Thyroid gland (tissue), 4 donors: ENCODE data around the gene LYRM4. TPM values are rescaled to one million over a fixed set of nuclear protein-coding genes. Genes with fewer than 3 reads are reported as not detected.

Experiments
- DNase-seq, 2 donors: peaks; one replicate each; pipeline ENCODE4 v3.0.0-alpha.2; 2019
- H3K27ac ChIP-seq, 3 donors: fragments of 200-600 bp; sonication (generic); 1 replicate in 2 of 3; 2 replicates in 1 of 3; pipeline ENCODE4 v1.5.1; 2016 to 2019; ENCODE audit warnings: mild to moderate bottlenecking in 1 of 3, moderate library complexity in 1 of 3
- H3K27me3 ChIP-seq: fragments of 200-600 bp; sonication (generic); one replicate; pipeline ENCODE4 v1.5.1; 2019
- H3K36me3 ChIP-seq, 2 donors: fragments of 200-600 bp; sonication (generic); one replicate each; pipeline ENCODE4 v1.5.1; 2016 to 2019
- H3K4me1 ChIP-seq, 2 donors: fragments of 200-600 bp; sonication (generic); one replicate each; pipeline ENCODE4 v1.5.1; 2017 to 2019
- H3K4me3 ChIP-seq, 3 donors: fragments of 200-600 bp; sonication (generic); replicated peaks in 1 of 3; 1 replicate in 2 of 3; 2 replicates in 1 of 3; pipeline ENCODE4 v1.5.1; 2016; ENCODE audit warnings: mild to moderate bottlenecking in 1 of 3
- H3K9me3 ChIP-seq: fragments of 200-600 bp; sonication (generic); one replicate; pipeline ENCODE4 v1.5.1; 2017
- POLR2A ChIP-seq, 2 donors: fragments of 450-650 bp; IDR thresholded peaks; one replicate each; pipeline ENCODE4 v1.6.1; 2017; ENCODE audit warnings: antibody characterized with exemption in 2 of 2, mild to moderate bottlenecking in 2 of 2, moderate library complexity in 1 of 2
- WGBS, 2 donors: methylation state at CpG; one replicate each; pipeline ENCODE4 v1.1.5; 2017; 5-methylcytosine and 5-hydroxymethylcytosine counted together
- intact Hi-C: fragments of 100-400 bp; cut with DNase I; formaldehyde crosslinking; loops from one replicate; pipeline ENCODE4 v1.15.1; 2023
- total RNA-seq, 4 donors: library from RNA; depleted of rRNA; stranded (reverse); fragments of >200 nt; gene quantifications; one replicate each; pipeline ENCODE4 v1.2.3, GENCODE V29; 2016
- TF ChIP-seq, protein P1 (sequence below), 6 experiments: fragments of 200-600 bp in 3 of 6; fragments of 450-650 bp in 3 of 6; sonication (generic) in 3 of 6; IDR thresholded peaks; one replicate each; pipeline ENCODE4 v1.5.1; 2016 to 2019; ENCODE audit warnings: antibody characterized with exemption in 6 of 6, mild to moderate bottlenecking in 2 of 6, inconsistent platforms in 1 of 6, moderate library complexity in 1 of 6

Gene LYRM4
- total RNA-seq, 4 donors from 2014 or later, result 26.7 to 32.2 (median 29.5) TPM

DNA sequence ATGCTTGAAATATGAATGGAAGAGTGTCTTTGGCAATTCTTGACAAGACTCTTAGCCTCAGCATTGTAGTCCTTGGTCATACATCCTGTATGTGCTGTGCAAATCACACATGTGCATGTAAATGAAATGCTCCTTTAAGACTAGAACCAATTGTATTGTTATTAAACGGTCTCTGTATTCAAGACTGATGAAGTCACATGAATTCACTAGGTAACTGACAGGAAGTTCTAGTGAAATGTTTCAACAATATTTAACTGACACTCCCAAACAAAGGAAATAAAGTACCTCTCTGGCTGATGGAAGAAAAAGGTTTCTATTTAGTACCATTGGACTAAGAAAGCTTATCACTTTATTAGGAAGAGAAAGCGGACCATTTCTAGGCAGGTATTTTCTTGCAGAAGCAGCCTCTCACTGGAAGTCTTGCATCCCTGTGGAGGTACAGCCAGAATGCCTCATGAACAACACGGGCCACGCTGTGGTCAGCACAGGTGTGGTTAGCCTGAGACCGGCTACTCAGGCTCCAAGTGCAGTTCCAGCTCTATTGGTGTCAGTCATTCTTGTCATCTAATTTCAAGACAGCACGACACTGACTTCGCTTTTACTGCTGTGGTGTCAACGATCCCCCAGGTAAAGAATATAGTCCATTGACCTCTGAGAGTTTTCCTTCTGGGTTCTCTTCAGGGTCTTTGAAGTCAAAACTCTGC, 158.3 kb downstream of the LYRM4 start:
- Histone ChIP-seq H3K4me3 (no peak overlapping the region), H3K36me3 (no peaks in the 10 kb centered on the region), H3K9me3 (no peaks in the 10 kb centered on the region), H3K27ac (no peak overlapping the region), H3K4me1 (no peaks in the 10 kb centered on the region), H3K27me3 (no peaks in the 10 kb centered on the region)
- intact Hi-C loops, result no loop called here
- no peak for DNase-seq
- TF ChIP-seq, protein P1, sequence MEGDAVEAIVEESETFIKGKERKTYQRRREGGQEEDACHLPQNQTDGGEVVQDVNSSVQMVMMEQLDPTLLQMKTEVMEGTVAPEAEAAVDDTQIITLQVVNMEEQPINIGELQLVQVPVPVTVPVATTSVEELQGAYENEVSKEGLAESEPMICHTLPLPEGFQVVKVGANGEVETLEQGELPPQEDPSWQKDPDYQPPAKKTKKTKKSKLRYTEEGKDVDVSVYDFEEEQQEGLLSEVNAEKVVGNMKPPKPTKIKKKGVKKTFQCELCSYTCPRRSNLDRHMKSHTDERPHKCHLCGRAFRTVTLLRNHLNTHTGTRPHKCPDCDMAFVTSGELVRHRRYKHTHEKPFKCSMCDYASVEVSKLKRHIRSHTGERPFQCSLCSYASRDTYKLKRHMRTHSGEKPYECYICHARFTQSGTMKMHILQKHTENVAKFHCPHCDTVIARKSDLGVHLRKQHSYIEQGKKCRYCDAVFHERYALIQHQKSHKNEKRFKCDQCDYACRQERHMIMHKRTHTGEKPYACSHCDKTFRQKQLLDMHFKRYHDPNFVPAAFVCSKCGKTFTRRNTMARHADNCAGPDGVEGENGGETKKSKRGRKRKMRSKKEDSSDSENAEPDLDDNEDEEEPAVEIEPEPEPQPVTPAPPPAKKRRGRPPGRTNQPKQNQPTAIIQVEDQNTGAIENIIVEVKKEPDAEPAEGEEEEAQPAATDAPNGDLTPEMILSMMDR (IDR thresholded peaks at IDR 0.05), result no peak
- TF ChIP-seq POLR2A (IDR thresholded peaks at IDR 0.05), result no peak
- WGBS, 2 donors, result 87 to 89% methylated on average over 8 of the region's 8 CpGs

DNA sequence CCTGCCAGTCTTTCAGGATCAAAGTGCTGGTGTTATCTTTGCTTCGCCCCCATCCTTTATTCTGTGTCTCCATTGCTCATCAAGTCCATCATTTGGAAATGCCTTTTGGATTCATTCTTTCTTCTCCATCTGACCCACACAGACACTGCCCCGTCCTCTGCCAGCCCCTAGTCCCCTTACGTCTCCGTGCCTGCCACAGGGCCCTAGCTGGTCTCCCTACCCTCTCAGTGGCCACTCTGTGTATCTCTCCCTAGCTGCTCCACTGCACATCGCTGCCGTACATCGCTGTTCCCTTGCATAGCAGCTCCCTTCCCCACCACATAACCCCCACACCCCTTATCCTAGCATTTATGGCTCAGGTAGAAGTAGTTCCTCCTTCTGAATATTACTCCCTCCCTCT, 159.9 kb downstream of the LYRM4 start:
- H3K27ac ChIP-seq, result no peak overlapping the region
- H3K4me1 ChIP-seq, result no peaks in the 10 kb centered on the region
- H3K27me3 ChIP-seq, result no peaks in the 10 kb centered on the region
- no peaks in the 10 kb centered on the region for H3K9me3 ChIP-seq
- no peaks in the 10 kb centered on the region for H3K36me3 ChIP-seq
- no peak for TF ChIP-seq POLR2A (IDR thresholded peaks at IDR 0.05)
- TF ChIP-seq, protein P1 (IDR thresholded peaks at IDR 0.05), result no peak
- H3K4me3 ChIP-seq, result no peak overlapping the region
- WGBS, 2 donors, result 94 to 96% methylated on average over 7 of the region's 7 CpGs
- intact Hi-C loops, result no loop called here
- DNase-seq, result no peak

DNA sequence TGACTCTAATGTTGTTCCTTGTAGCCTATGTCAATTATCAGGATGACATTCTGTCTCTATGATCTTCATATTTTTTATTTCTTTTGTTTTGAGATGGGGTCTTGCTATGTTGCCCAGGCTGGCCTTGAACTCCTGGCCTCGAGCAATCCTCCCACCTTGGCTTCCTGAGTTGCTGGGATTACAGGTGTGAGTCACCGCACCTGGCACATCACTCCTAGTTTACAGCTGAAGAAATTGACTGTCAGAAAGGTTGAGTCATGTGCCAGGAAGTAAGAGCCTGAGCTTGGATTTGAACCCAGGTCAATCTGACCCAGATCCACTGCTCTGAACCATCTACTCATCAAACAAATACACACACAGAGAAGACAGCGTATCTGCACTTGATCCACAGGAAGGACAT, 161.2 kb downstream of the LYRM4 start:
- no peak for DNase-seq
- Histone ChIP-seq H3K4me3 (no peak overlapping the region), H3K27ac (no peak overlapping the region), H3K27me3 (no peaks in the 10 kb centered on the region), H3K36me3 (no peaks in the 10 kb centered on the region), H3K9me3 (no peaks in the 10 kb centered on the region), H3K4me1 (no peaks in the 10 kb centered on the region)
- 94 to 98% methylated on average over 3 of the region's 3 CpGs for whole genome bisulfite sequencing, 2 donors
- TF ChIP-seq, protein P1 (IDR thresholded peaks at IDR 0.05), result no peak
- TF ChIP-seq POLR2A (IDR thresholded peaks at IDR 0.05), result no peak
- intact Hi-C loops, result no loop called here

DNA sequence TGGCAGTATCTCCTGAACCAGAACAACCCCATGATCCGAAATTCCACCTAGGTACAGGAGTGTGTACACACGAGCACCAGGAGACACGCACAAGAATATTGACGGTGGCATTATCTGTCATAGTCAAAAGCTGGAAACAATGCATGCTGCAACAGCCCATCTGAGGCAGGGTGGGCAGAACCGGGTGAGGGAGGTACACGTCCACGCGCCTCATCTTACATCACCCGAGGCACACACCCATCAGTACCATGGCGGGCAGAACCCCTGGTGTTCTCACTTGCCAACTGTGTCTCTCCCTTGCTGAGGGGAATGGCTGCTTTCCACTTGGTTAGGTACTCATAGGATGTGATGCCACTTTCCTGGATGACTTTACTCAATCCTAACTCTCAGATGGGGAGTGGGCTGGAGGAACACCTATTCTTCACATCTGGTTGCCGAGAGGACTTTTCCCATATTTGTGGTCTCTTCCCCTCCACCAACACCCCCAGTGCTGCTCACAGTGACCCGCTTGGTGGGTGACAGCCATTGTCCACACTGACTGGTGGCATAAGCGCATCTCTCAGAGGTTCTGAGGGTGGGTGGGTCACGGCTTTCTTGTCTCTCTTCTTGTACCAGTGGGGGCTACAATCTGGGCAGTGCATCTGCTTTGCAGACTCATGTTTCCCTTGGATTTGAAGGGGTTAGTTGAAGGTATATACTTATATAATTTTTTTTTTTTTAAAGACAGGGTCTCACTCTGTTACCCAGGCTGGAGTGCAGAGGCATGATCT, 162.1 kb downstream of the LYRM4 start:
- intact Hi-C loops, result no loop called here

More for the DNA sequence above, 162.1 kb downstream of the LYRM4 start:
- Histone ChIP-seq H3K4me1 (no peaks in the 10 kb centered on the region), H3K4me3 (no peak overlapping the region), H3K36me3 (no peaks in the 10 kb centered on the region), H3K27ac (no peak overlapping the region), H3K9me3 (no peaks in the 10 kb centered on the region), H3K27me3 (no peaks in the 10 kb centered on the region)
- DNase-seq, result no peak
- 92 to 95% methylated on average over 12 to 14 of the region's 14 CpGs for WGBS, 2 donors
- TF ChIP-seq, protein P1 (IDR thresholded peaks at IDR 0.05), result no peak
- TF ChIP-seq POLR2A (IDR thresholded peaks at IDR 0.05), result no peak
